Stromal cell of bone marrow (primary cell): ENCODE results near the gene OPTN.

ENCODE experiments used
- DNase-seq: peaks from one replicate; pipeline ENCODE4 v3.0.0-alpha.2; 2012; ENCODE audit warnings: low read depth

The OPTN gene

DNA sequence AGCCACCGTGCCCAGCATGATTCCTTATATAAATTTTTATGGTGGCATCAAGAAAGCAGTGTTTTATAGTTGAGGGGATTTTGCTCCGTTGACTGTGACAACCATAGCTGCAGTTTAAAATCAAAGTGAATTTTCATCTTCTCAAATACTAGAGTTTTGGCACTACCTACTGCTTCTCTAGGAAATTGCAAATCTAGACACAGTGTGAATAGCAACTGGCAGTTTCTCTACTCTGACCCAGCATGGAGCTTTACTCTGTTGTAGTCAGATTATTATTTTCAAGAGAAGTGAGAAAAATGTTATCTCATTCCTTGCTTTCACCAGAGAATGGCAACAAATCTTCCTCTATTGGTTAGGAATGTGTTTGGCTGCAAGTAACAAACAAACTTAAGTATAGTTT is 84.3 kb downstream of the OPTN start:
- no peak for DNase-seq

DNA sequence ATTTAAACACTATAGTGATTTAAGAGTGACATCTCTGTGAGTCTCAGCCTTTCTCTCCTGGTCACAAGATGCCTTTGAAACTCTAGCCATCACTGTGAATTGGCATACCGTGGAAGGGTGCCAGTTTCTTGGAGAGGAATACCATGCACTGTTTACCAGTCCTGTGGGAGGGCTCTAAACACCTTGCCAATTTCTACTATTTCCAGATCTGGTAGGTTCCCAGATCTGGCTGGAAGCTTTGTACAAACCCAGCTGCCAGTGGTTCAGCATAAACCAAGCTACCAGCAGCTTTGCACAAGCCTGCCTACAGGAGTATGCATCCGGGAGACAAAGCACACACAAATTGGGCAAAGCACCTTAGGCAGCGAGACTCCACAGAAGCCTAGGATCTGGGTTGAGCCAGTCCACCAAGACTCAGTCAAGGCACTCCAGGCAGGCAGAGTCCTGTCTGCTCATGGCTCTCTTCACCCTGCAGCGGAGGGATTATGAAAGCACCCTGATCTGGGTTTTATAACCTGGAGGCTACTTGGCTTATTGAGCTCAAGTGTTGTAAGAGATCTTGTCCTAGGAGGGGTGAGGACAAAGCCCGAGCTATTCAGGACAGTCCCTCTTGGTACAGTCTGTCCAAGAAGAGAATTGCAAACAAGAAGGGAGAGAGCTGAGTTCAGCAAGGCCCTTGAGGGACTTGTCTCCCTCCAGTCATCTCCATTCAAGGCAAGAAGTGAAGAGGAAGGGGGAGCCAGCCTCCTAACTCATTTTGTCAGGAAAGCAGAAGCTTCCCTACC is 85.0 kb downstream of the OPTN start:
- DNase-seq: no peak

DNA sequence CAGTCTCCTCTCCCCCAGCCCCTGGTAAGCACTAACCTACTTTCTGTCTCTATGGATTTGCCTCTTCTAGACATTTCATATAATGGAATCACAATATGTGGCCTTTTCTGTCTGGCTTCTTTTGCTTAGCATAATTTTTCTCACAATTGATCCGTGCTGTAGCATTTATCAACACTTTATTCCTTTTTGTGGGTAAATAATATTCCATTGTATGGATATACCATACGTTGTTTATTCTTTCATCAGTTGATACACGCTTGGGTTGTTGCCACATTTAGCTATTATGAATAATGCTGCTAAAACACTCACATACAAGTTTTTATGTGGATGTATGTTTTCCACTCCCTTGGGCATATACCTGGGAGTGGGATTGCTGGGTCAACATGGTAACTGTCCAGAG is 87.2 kb downstream of the OPTN start:
- DNase-seq: no peak
